Karpas-422 (cell line): ENCODE results near the gene CEP170B. TPM values are rescaled to one million over a fixed set of nuclear protein-coding genes. Genes with fewer than 3 reads are reported as not detected.
"Not testable (repeated sequence)": the region's sequence is repeated elsewhere in the genome, so short reads cannot be mapped to it uniquely, and the experiment has no call there.

ENCODE experiments used
- DNase-seq: peaks from one replicate; pipeline ENCODE4 v3.0.0-alpha.2; 2015
- H2AFZ ChIP-seq: fragments of 200-600 bp; sonication (generic); 2 replicates; pipeline ENCODE4 v1.6.1; 2014; ENCODE audit warnings: antibody characterized with exemption, low read length, mixed read lengths
- H3K27ac ChIP-seq: fragments of 200-600 bp; sonication (generic); 2 replicates; pipeline ENCODE4 v1.5.1; 2014; ENCODE audit warnings: mild to moderate bottlenecking, low read length, moderate library complexity
- H3K27me3 ChIP-seq: fragments of 200-600 bp; sonication (generic); 2 replicates; pipeline ENCODE4 v1.6.1; 2014; ENCODE audit warnings: low read length, mixed read lengths
- H3K36me3 ChIP-seq: fragments of 200-600 bp; sonication (generic); 2 replicates; pipeline ENCODE4 v1.6.1; 2014; ENCODE audit warnings: low read length, mixed read lengths; ENCODE audit not compliant: insufficient read depth
- H3K4me1 ChIP-seq: fragments of 200-600 bp; sonication (generic); 2 replicates; pipeline ENCODE4 v1.6.1; 2014; ENCODE audit warnings: mild to moderate bottlenecking, low read length, mixed read lengths
- H3K4me2 ChIP-seq: fragments of 200-600 bp; sonication (generic); 2 replicates; pipeline ENCODE4 v1.6.1; 2014; ENCODE audit warnings: low read length, low read depth, mild to moderate bottlenecking; ENCODE audit not compliant: poor library complexity, severe bottlenecking
- H3K4me3 ChIP-seq: fragments of 200-600 bp; sonication (generic); 2 replicates; pipeline ENCODE4 v1.5.1; 2014; ENCODE audit warnings: mild to moderate bottlenecking, antibody characterized with exemption, low read length, mixed read lengths
- H3K79me2 ChIP-seq: fragments of 200-600 bp; sonication (generic); 2 replicates; pipeline ENCODE4 v1.6.1; 2014; ENCODE audit warnings: mild to moderate bottlenecking, low read length, mixed read lengths
- H3K9ac ChIP-seq: fragments of 200-600 bp; sonication (generic); 2 replicates; pipeline ENCODE4 v1.6.0; 2014; ENCODE audit warnings: low read length
- H3K9me2 ChIP-seq: fragments of 200-600 bp; sonication (generic), shearing (Covaris generic); replicated peaks from 2 replicates; pipeline ENCODE4 v1.6.0; 2014; ENCODE audit warnings: mild to moderate bottlenecking, low read length, moderate library complexity; ENCODE audit not compliant: insufficient read depth
- H3K9me3 ChIP-seq: fragments of 300-700, 200-600 bp; sonication (generic); 2 replicates; pipeline ENCODE4 v1.6.1; 2014; ENCODE audit warnings: low read length, mixed read lengths
- H4K20me1 ChIP-seq: fragments of 200-600 bp; sonication (generic); 2 replicates; pipeline ENCODE4 v1.6.1; 2014; ENCODE audit warnings: mild to moderate bottlenecking, antibody characterized with exemption, low read length, low read depth; ENCODE audit not compliant: insufficient read depth
- total RNA-seq: library from RNA; depleted of rRNA; stranded (reverse); fragments of >200 nt; shearing (Covaris generic); gene quantifications from 2 replicates; pipeline ENCODE4 v1.2.3, GENCODE V29; 2014; ENCODE audit warnings: low replicate concordance

CEP170B gene
- total RNA-seq, 1 experiment from 2014 or later = 0.56 TPM

DNA sequence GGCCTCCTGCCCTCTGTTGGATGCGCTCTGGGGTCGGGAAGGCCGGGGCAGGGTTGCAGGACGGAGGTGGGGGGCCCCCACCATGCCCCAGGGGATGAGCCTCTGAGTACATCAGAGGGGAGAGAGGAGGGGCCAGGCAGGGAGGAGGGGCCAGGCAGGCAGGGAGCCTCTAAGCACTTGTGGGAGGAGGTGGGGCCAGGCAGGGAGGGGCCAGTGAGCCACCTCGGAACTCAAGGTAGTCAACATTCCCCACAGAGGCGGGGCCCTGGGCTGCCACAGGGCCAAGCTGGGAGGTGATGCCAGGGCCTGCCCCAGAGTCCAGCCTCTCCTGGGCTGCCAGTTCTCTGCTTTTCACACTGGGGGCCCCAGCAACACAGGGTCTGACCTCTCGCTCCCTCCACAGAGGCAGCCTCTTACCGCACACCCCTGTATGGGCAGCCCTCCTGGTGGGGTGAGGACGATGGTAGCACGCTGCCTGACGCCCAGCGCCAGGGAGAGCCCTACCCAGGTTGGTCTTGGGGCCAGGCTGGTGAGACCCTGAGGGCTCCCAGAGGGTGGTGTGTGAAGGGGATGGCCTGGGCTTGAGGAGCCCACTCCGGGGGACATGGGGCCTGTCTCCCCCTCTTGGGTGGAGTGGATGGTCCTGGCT lies 17.4 kb downstream of the CEP170B start:
- no peak overlapping the region for H2AFZ ChIP-seq
- DNase-seq = peak; percentile 83

GRCh38 chr14:104882991-104883660 lies 18.1 kb downstream of the CEP170B start:
- Histone ChIP-seq H3K4me3 (no peak overlapping the region), H3K9ac (no peak overlapping the region), H4K20me1 (peaks cover 14% of the 10 kb centered on the region; the same call in 1 of the 2 replicates), H3K27ac (no peak overlapping the region), H3K27me3 (no peaks in the 10 kb centered on the region), H3K9me3 (no peaks in the 10 kb centered on the region), H2AFZ (no peak overlapping the region), H3K4me2 (no peak overlapping the region), H3K36me3 (no peaks in the 10 kb centered on the region), H3K4me1 (peaks cover 11% of the 10 kb centered on the region; the same call in 1 of the 2 replicates), H3K9me2 (no peaks in the 10 kb centered on the region), H3K79me2 (no peaks in the 10 kb centered on the region)
- DNase-seq = no peak

More for the DNA sequence above, 17.4 kb downstream of the CEP170B start:
- H3K27ac ChIP-seq = no peak overlapping the region
- no peaks in the 10 kb centered on the region for H3K27me3 ChIP-seq
- H3K4me3 ChIP-seq = no peak overlapping the region
- no peak overlapping the region for H3K9ac ChIP-seq
- no peaks in the 10 kb centered on the region for H3K9me3 ChIP-seq
- peaks cover 11% of the 10 kb centered on the region; the same call in 1 of the 2 replicates for H3K4me1 ChIP-seq
- H3K4me2 ChIP-seq = no peak overlapping the region
- H3K79me2 ChIP-seq = no peaks in the 10 kb centered on the region
- no peaks in the 10 kb centered on the region for H3K9me2 ChIP-seq
- no peaks in the 10 kb centered on the region for H3K36me3 ChIP-seq
- H4K20me1 ChIP-seq = peaks cover 14% of the 10 kb centered on the region; the same call in 1 of the 2 replicates

- Histone ChIP-seq H3K27ac (no peak overlapping the region), H3K36me3 (no peaks in the 10 kb centered on the region), H4K20me1 (peaks cover 14% of the 10 kb centered on the region; the same call in 1 of the 2 replicates), H3K9me3 (no peaks in the 10 kb centered on the region), H3K9me2 (no peaks in the 10 kb centered on the region), H3K27me3 (no peaks in the 10 kb centered on the region), H3K79me2 (no peaks in the 10 kb centered on the region), H2AFZ (no peak overlapping the region), H3K9ac (no peak overlapping the region), H3K4me2 (no peak overlapping the region), H3K4me3 (no peak overlapping the region), H3K4me1 (peaks cover 11% of the 10 kb centered on the region; the same call in 1 of the 2 replicates)
- no peak for DNase-seq
Observed at GRCh38 chr14:104883681-104884361, 18.8 kb downstream of the CEP170B start.

- H3K27ac ChIP-seq, H3K4me3 ChIP-seq, H3K79me2 ChIP-seq, H3K27me3 ChIP-seq, DNase-seq, H3K36me3 ChIP-seq, H2AFZ ChIP-seq, H3K9ac ChIP-seq, H3K9me3 ChIP-seq, H3K9me2 ChIP-seq, H3K4me2 ChIP-seq: not testable (repeated sequence)
- Histone ChIP-seq H3K4me1 (peaks cover 11% of the 10 kb centered on the region; the same call in 1 of the 2 replicates), H4K20me1 (peaks cover 14% of the 10 kb centered on the region; the same call in 1 of the 2 replicates)
Observed at GRCh38 chr14:104884381-104884780, 19.3 kb downstream of the CEP170B start.

DNA sequence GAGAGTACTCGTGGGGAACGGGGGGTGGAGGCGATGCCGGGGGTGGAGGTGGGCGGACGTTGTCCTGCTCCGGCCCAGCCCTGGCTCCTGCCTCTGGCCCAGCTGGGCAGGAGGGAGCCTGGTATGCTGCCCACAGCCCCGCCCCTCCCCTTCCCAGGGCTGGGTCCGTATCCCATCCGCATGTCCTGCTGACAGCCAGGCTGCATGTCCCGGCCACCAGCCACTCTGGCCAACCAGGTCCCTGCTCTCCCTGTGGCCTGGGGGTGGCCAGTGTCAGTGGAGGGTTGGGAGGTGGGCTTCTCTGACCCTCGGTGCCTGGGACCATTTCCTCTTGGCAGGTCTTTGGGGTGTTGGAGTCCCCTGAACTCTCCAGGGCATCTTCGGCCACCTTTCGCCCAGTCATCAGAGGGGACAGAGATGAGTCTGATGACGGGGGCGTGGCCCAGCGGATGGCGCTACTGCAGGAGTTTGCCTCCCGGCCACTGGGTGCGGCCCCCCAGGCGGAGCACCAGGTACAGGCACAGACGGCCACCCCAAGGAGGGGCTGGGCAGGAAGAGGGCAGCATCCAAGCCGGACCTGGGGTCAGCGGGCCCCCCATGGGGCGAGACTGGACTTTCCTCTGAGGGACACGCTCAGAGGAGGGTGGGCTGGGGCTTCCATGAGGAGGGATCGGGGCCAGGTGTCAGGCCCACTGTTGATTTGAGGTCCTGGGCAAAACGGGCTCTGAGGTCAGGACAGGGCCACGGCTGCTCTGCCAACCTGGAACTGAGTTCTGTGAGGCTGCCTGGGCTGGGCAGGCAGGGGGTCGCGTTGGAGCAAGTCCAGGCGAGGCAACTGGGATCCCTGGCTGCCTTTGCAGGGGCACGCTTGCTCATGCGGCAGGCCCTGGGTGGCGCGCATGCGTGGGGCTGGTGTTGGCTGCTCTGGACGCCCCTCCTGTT lies 20.2 kb downstream of the CEP170B start:
- Histone ChIP-seq H3K27ac (no peak overlapping the region), H3K9ac (no peak overlapping the region), H3K36me3 (no peaks in the 10 kb centered on the region), H3K79me2 (no peaks in the 10 kb centered on the region), H3K4me3 (no peak overlapping the region), H3K9me2 (no peaks in the 10 kb centered on the region), H4K20me1 (peaks cover 14% of the 10 kb centered on the region; the same call in 1 of the 2 replicates), H3K4me1 (peaks cover 11% of the 10 kb centered on the region; the same call in 1 of the 2 replicates), H3K9me3 (no peaks in the 10 kb centered on the region), H3K27me3 (no peaks in the 10 kb centered on the region), H3K4me2 (no peak overlapping the region), H2AFZ (no peak overlapping the region)
- no peak for DNase-seq

GRCh38 chr14:104885973-104886689 lies 21.1 kb downstream of the CEP170B start:
- H3K79me2 ChIP-seq = no peaks in the 10 kb centered on the region
- no peak overlapping the region for H3K9ac ChIP-seq
- no peaks in the 10 kb centered on the region for H3K36me3 ChIP-seq
- H2AFZ ChIP-seq = no peak overlapping the region
- H3K4me3 ChIP-seq = no peak overlapping the region
- H3K9me3 ChIP-seq = no peaks in the 10 kb centered on the region
- no peak overlapping the region for H3K4me2 ChIP-seq
- peaks cover 8% of the 10 kb centered on the region; the same call in 1 of the 2 replicates for H4K20me1 ChIP-seq
- no peaks in the 10 kb centered on the region for H3K9me2 ChIP-seq
- no peaks in the 10 kb centered on the region for H3K27me3 ChIP-seq
- peaks cover 11% of the 10 kb centered on the region; the same call in 1 of the 2 replicates for H3K4me1 ChIP-seq
- H3K27ac ChIP-seq = no peak overlapping the region
- DNase-seq = no peak
